Karpas-422 (cell line): ENCODE measurements around the gene COL8A2. TPM values are rescaled to one million over a fixed set of nuclear protein-coding genes. Genes with fewer than 3 reads are reported as not detected.

Experiments
- DNase-seq: peaks from one replicate; pipeline ENCODE4 v3.0.0-alpha.2; 2015
- H2AFZ ChIP-seq: fragments of 200-600 bp; sonication (generic); 2 replicates; pipeline ENCODE4 v1.6.1; 2014; ENCODE audit warnings: antibody characterized with exemption, low read length, mixed read lengths
- H3K27ac ChIP-seq: fragments of 200-600 bp; sonication (generic); 2 replicates; pipeline ENCODE4 v1.5.1; 2014; ENCODE audit warnings: mild to moderate bottlenecking, low read length, moderate library complexity
- H3K27me3 ChIP-seq: fragments of 200-600 bp; sonication (generic); 2 replicates; pipeline ENCODE4 v1.6.1; 2014; ENCODE audit warnings: low read length, mixed read lengths
- H3K36me3 ChIP-seq: fragments of 200-600 bp; sonication (generic); 2 replicates; pipeline ENCODE4 v1.6.1; 2014; ENCODE audit warnings: low read length, mixed read lengths; ENCODE audit not compliant: insufficient read depth
- H3K4me1 ChIP-seq: fragments of 200-600 bp; sonication (generic); 2 replicates; pipeline ENCODE4 v1.6.1; 2014; ENCODE audit warnings: mild to moderate bottlenecking, low read length, mixed read lengths
- H3K4me2 ChIP-seq: fragments of 200-600 bp; sonication (generic); 2 replicates; pipeline ENCODE4 v1.6.1; 2014; ENCODE audit warnings: low read length, low read depth, mild to moderate bottlenecking; ENCODE audit not compliant: poor library complexity, severe bottlenecking
- H3K4me3 ChIP-seq: fragments of 200-600 bp; sonication (generic); 2 replicates; pipeline ENCODE4 v1.5.1; 2014; ENCODE audit warnings: mild to moderate bottlenecking, antibody characterized with exemption, low read length, mixed read lengths
- H3K79me2 ChIP-seq: fragments of 200-600 bp; sonication (generic); 2 replicates; pipeline ENCODE4 v1.6.1; 2014; ENCODE audit warnings: mild to moderate bottlenecking, low read length, mixed read lengths
- H3K9ac ChIP-seq: fragments of 200-600 bp; sonication (generic); 2 replicates; pipeline ENCODE4 v1.6.0; 2014; ENCODE audit warnings: low read length
- H3K9me2 ChIP-seq: fragments of 200-600 bp; sonication (generic), shearing (Covaris generic); replicated peaks from 2 replicates; pipeline ENCODE4 v1.6.0; 2014; ENCODE audit warnings: mild to moderate bottlenecking, low read length, moderate library complexity; ENCODE audit not compliant: insufficient read depth
- H3K9me3 ChIP-seq: fragments of 300-700, 200-600 bp; sonication (generic); 2 replicates; pipeline ENCODE4 v1.6.1; 2014; ENCODE audit warnings: low read length, mixed read lengths
- H4K20me1 ChIP-seq: fragments of 200-600 bp; sonication (generic); 2 replicates; pipeline ENCODE4 v1.6.1; 2014; ENCODE audit warnings: mild to moderate bottlenecking, antibody characterized with exemption, low read length, low read depth; ENCODE audit not compliant: insufficient read depth
- total RNA-seq: library from RNA; depleted of rRNA; stranded (reverse); fragments of >200 nt; shearing (Covaris generic); gene quantifications from 2 replicates; pipeline ENCODE4 v1.2.3, GENCODE V29; 2014; ENCODE audit warnings: low replicate concordance

The COL8A2 gene
- total RNA-seq, 1 experiment from 2014 or later, result not detected

GRCh38 chr1:36092166-36092797 is 32.7 kb downstream of the COL8A2 start:
- DNase-seq, result no peak
- Histone ChIP-seq H3K27ac (no peak overlapping the region), H3K36me3 (peaks cover 8% of the 10 kb centered on the region; the same call in 1 of the 2 replicates), H3K4me3 (no peak overlapping the region), H3K9me2 (no peaks in the 10 kb centered on the region), H3K79me2 (peaks cover 22% of the 10 kb centered on the region), H3K9ac (no peak overlapping the region), H2AFZ (no peak overlapping the region), H4K20me1 (0 out of 2 replicates have a peak, but pooled peaks cover 13% of the 10 kb centered on the region), H3K4me2 (no peak overlapping the region), H3K4me1 (peaks cover 27% of the 10 kb centered on the region), H3K9me3 (no peaks in the 10 kb centered on the region), H3K27me3 (no peaks in the 10 kb centered on the region)

GRCh38 chr1:36091698-36092097 is 33.3 kb downstream of the COL8A2 start:
- DNase-seq, result no peak
- Histone ChIP-seq H3K9me2 (no peaks in the 10 kb centered on the region), H3K4me2 (no peak overlapping the region), H3K9me3 (no peaks in the 10 kb centered on the region), H3K4me3 (no peak overlapping the region), H3K36me3 (peaks cover 8% of the 10 kb centered on the region; the same call in 1 of the 2 replicates), H3K4me1 (peaks cover 27% of the 10 kb centered on the region), H3K27ac (no peak overlapping the region), H3K9ac (no peak overlapping the region), H3K79me2 (peaks cover 22% of the 10 kb centered on the region), H4K20me1 (0 out of 2 replicates have a peak, but pooled peaks cover 13% of the 10 kb centered on the region), H3K27me3 (no peaks in the 10 kb centered on the region), H2AFZ (no peak overlapping the region)

GRCh38 chr1:36091141-36091540 is 33.9 kb downstream of the COL8A2 start:
- Histone ChIP-seq H2AFZ (no peak overlapping the region), H3K36me3 (peaks cover 8% of the 10 kb centered on the region; the same call in 1 of the 2 replicates), H4K20me1 (0 out of 2 replicates have a peak, but pooled peaks cover 13% of the 10 kb centered on the region), H3K9me2 (no peaks in the 10 kb centered on the region), H3K9me3 (no peaks in the 10 kb centered on the region), H3K27me3 (no peaks in the 10 kb centered on the region), H3K79me2 (peaks cover 22% of the 10 kb centered on the region), H3K4me2 (no peak overlapping the region), H3K4me1 (peaks cover 22% of the 10 kb centered on the region), H3K27ac (no peak overlapping the region), H3K4me3 (no peak overlapping the region), H3K9ac (no peak overlapping the region)
- no peak for DNase-seq

GRCh38 chr1:36089393-36090121 is 35.5 kb downstream of the COL8A2 start:
- Histone ChIP-seq H3K79me2 (peaks cover 22% of the 10 kb centered on the region), H3K36me3 (peaks cover 3% of the 10 kb centered on the region; the same call in 1 of the 2 replicates), H3K27ac (peak overlapping the region; percentile 2; the same call in 1 of the 2 replicates), H3K4me3 (peak overlapping the region; percentile 97), H3K4me2 (peak overlapping the region; percentile 88), H3K4me1 (peaks cover 17% of the 10 kb centered on the region), H3K9me3 (no peaks in the 10 kb centered on the region), H3K9ac (peak overlapping the region; percentile 92), H2AFZ (peak overlapping the region; percentile 56; the same call in 1 of the 2 replicates), H4K20me1 (0 out of 2 replicates have a peak, but pooled peaks cover 13% of the 10 kb centered on the region), H3K27me3 (no peaks in the 10 kb centered on the region), H3K9me2 (no peaks in the 10 kb centered on the region)
- DNase-seq, result peak; percentile 68

- Histone ChIP-seq H3K4me2 (peak within 1 kb of the TSS; percentile 88), H3K9ac (peak within 1 kb of the TSS; percentile 92), H3K27ac (peak within 1 kb of the TSS; percentile 2; the same call in 1 of the 2 replicates), H3K4me3 (peak within 1 kb of the TSS; percentile 97), H4K20me1 (0 out of 2 replicates have a peak, but pooled peaks cover 13% of the 10 kb centered on the region), H3K79me2 (peaks cover 22% of the 10 kb centered on the region), H3K9me3 (no peaks in the 10 kb centered on the region), H2AFZ (peak within 1 kb of the TSS; percentile 99), H3K36me3 (peaks cover 3% of the 10 kb centered on the region; the same call in 1 of the 2 replicates), H3K27me3 (no peaks in the 10 kb centered on the region), H3K4me1 (peaks cover 17% of the 10 kb centered on the region), H3K9me2 (no peaks in the 10 kb centered on the region)
- DNase-seq, result peak; percentile 97
These were observed 36.2 kb downstream of the COL8A2 start, which contains the start of gene ADPRS for GRCh38 chr1:36088577-36089392. ADPRS (plus strand) TSS chr1:36088892; CDS start chr1:36088905, 13 bp downstream.

DNA sequence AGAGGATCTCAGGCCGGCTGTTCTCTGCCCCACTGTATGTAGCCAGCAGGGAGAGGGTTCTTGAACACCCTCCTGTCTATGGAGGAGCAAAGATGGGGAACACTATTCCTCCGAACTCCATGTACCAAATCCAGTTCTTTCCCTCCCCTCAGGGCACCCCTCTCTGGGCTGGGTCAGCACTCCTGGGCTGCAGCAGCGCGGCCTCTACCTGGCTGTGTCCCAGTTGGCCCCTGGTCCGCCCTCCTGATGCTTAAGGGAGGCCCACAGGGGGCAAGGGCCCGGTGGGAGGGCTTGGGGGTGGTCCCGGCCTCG is 36.8 kb downstream of the COL8A2 start:
- Histone ChIP-seq H4K20me1 (0 out of 2 replicates have a peak, but pooled peaks cover 10% of the 10 kb centered on the region), H3K9me2 (no peaks in the 10 kb centered on the region), H3K4me3 (peak overlapping the region; percentile 97), H3K79me2 (peaks cover 22% of the 10 kb centered on the region), H3K9ac (peak overlapping the region; percentile 92), H3K9me3 (no peaks in the 10 kb centered on the region), H3K4me1 (peaks cover 17% of the 10 kb centered on the region), H3K27ac (no peak overlapping the region), H2AFZ (peak overlapping the region; percentile 99), H3K4me2 (peak overlapping the region; percentile 88), H3K27me3 (no peaks in the 10 kb centered on the region), H3K36me3 (peaks cover 1% of the 10 kb centered on the region; the same call in 1 of the 2 replicates)
- no peak for DNase-seq

- no peak overlapping the region for H3K9ac ChIP-seq
- peak overlapping the region; percentile 97; the same call in 1 of the 2 replicates for H3K4me3 ChIP-seq
- 0 out of 2 replicates have a peak, but pooled peaks cover 4% of the 10 kb centered on the region for H4K20me1 ChIP-seq
- no peaks in the 10 kb centered on the region for H3K9me3 ChIP-seq
- H3K27ac ChIP-seq, result no peak overlapping the region
- peak overlapping the region; percentile 99; the same call in 1 of the 2 replicates for H2AFZ ChIP-seq
- peaks cover 17% of the 10 kb centered on the region for H3K4me1 ChIP-seq
- peaks cover 22% of the 10 kb centered on the region for H3K79me2 ChIP-seq
- DNase-seq, result peak; percentile 53
- no peaks in the 10 kb centered on the region for H3K27me3 ChIP-seq
- H3K4me2 ChIP-seq, result peak overlapping the region; percentile 88
- no peaks in the 10 kb centered on the region for H3K36me3 ChIP-seq
- H3K9me2 ChIP-seq, result no peaks in the 10 kb centered on the region
These were observed 37.5 kb downstream of the COL8A2 start for GRCh38 chr1:36087233-36088123.
